HG03520 (cell line): Measurements from ENCODE around the gene TMED9.
"Not testable (repeated sequence)": the region's sequence is repeated elsewhere in the genome, so short reads cannot be mapped to it uniquely, and the experiment has no call there.

ENCODE experiments used
- ATAC-seq: cut with Tn5 transposase; IDR thresholded peaks from one replicate; pipeline ENCODE4 v1.9.1; 2021; ENCODE audit warnings: mild to moderate bottlenecking, moderate library complexity; ENCODE audit not compliant: unreplicated experiment

TMED9 gene

DNA sequence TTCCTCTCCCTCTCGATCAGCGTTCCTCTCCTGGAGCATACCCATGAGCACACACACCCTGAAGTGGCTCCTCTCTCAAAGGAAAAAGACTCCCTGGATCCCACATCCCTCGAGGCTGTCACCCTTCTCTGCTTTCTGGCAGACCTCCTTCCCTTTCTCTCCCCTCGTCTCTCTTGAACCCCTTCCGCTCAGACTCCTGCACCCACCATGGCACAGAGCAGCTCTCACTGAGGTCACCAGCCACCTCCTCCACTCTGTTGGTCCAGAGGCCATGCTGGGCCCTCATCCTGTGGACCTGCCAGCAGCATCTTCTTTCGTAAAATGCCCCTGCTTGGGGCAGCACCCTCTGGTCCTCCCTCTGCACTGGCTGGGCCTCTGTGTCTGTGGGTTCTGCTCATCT lies 13.7 kb downstream of the TMED9 start:
- no peak for ATAC-seq

GRCh38 chr5:177606071-177607051 lies 14.4 kb downstream of the TMED9 start:
- no peak for ATAC-seq

GRCh38 chr5:177607115-177607451 lies 15.1 kb downstream of the TMED9 start:
- no peak for ATAC-seq

DNA sequence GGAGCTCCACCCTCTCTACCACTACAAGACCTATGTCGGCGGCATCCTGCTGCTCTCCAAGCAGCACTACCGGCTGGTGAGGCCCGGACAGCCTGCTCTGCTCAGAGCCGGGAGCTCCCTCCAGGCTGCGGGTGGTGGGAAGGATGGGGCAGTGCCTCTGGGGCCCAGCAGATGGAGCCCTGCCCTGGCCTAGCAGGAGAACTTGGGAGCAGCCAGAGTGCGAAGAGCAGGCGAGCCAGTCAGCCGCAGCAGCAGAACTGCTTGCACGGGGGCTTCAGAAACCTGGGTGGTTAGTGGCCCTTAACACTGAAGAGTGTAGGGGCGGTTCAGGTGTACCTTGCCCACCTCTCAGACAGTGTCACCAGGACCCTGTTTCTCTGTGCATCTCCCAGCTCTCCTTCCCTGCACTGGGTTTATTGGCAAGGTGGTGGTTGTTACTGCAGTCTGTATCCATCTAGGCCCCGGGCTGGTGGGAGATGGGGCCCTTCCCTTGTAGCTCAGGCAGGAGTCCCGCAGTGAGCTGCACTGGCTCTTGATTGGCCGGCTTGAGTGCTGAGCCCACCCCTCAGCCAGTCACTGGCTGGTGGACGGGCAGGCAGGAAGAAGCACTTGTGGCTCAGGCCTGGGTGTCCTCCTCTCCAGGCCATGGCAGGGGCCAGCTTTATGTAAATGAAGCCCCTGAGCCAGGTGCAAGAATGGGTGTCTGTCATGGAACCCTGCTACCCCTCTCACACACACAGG lies 15.6 kb downstream of the TMED9 start:
- ATAC-seq = peak; percentile 69

DNA sequence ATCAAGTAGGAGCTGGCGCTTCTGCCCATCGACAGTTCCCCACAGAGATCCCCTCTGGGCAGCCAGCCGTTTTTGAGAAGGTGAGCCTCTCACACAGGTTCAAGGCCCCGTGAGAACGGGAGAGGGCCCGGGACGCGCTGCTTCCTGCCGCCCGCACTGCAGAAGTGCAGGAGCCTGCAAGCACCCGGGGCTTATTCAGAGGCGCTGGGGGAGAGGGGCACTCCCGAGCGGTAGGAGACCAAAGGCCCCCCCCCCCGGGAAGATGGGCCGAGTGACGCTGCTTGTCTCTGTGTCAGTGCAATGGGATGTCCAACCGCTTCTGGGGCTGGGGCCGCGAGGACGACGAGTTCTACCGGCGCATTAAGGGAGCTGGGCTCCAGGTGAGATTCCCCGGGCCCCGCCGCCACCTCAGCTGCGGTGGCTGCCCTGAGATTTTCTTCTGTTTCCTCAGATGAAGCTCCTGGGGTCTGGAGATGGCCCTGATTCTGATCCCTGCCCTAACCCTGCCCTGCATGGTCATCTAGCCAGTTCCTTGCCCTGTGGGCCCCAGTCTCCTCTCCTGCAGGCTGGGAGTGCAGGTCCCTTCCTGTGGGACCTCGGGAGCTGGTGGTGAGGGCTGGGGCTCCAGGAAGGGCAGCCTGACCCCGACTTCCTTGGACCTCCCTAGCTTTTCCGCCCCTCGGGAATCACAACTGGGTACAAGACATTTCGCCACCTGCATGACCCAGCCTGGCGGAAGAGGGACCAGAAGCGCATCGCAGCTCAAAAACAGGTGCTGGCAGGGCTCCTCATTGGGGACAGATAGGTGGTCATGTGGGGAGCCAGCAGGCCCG lies 16.5 kb downstream of the TMED9 start:
- no peak for ATAC-seq

- ATAC-seq = no peak
These were observed 17.4 kb downstream of the TMED9 start for GRCh38 chr5:177609076-177610059.

- no peak for ATAC-seq
These were observed 18.2 kb downstream of the TMED9 start for GRCh38 chr5:177610131-177610769.

- no peak for ATAC-seq
These were observed 18.9 kb downstream of the TMED9 start for GRCh38 chr5:177610770-177611445.

GRCh38 chr5:177611446-177612214 lies 19.6 kb downstream of the TMED9 start:
- no peak for ATAC-seq

DNA sequence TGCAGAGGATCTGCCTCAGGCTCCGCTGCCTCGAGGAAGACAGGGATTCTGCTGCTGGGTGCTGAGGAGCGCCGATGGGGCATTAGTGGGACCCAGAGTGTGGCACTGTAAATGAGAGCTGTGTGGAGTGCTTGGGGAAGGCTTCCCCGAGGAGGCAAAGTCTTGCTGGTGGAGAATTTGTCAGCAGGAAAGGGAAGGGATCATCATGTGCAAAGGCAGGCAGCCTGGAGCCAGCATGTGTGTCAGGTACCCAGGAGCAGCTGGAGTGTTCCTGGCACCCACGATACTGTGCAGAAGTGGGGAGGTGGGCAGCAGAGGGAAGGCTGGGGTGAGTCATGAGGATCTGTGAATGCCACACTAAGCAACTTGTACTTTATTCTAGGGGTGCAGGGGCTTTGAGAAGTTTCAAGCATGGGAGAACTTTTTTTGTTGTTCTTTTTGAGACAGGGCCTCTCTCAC lies 20.2 kb downstream of the TMED9 start:
- ATAC-seq = no peak

DNA sequence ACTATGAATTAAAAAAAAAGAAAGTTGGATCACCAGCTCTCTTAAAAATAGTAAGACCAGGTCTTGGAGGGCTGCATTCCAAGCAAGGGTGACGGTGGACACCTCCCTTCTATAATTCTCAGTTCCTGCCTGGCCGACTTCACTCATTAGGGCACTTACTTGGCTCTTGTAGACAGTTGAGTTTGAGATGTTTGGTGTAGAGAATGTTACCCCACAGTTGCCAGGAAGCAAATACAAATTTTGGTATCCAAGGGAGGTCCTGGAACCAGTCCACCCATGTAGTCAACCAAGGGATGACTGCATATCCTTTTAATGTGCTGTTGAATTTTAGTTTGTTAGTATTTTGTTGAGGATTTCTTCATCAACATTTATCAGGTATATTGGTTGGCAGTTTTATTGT lies 28.6 kb downstream of the TMED9 start:
- ATAC-seq = no peak

DNA sequence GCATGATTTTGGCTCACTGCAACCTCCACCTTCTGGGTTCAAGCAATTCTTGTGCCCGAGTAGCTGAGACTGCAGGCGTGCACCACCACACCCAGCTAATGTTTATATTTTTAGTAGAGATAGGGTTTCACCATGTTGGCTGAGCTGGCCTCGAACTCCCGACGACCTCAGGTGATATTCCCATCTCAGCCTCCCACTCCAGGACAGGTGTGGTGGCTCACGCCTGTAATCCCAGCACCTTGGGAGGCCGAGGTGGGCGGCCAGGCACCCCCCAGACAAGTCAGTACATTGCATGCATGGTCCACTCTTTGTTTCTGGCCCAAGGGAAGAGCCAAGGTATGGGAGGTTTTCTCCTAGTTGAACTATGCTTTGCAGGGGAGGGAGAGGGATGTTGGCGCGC lies 32.2 kb downstream of the TMED9 start:
- not testable (repeated sequence) for ATAC-seq

DNA sequence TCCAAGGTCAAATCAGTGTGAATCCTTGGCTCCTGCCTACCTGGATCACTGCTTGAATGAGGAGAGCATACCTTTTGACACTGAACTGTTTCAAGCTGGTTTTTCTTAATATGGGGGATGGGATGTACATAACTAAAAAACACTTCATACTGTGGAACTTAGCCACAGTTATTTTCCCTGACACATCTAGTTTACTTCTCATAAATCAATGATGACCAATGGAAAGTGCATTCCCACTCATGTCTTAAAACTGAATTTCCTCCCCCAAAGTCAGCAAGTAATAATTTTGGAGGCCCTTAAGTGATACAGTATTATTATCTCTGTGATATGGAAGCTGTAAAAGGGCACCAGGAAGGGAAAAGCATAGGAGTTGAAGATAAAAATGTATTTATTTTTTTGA lies 38.2 kb downstream of the TMED9 start:
- not testable (repeated sequence) for ATAC-seq

DNA sequence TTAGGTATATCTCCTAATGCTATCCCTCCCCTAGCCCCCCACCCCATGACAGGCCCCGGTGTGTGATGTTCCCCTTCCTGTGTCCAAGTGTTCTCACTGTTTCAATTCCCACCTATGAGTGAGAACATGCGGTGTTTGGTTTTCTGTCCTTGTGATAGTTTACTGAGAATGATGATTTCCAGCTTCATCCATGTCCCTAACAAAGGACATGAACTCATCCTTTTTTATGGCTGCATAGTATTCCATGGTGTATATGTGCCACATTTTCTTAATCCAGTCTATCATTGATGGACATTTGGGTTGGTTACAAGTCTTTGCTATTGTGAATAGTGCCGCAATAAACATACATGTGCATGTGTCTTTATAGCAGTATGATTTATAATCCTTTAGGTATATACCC lies 42.9 kb downstream of the TMED9 start:
- not testable (repeated sequence) for ATAC-seq

- ATAC-seq = not testable (repeated sequence)
These were observed 53.5 kb downstream of the TMED9 start for GRCh38 chr5:177645462-177645861.
